Stimulated activated CD8-positive, alpha-beta memory T cell treated with anti-CD3 and anti-CD28 coated beads, Interleukin-12 subunit alpha, Interleukin-12 subunit beta, amount 100 ng/mL, for 1 hour (primary cell): Measurements from ENCODE around the gene CCNT1.
"Not testable (repeated sequence)": the region's sequence is repeated elsewhere in the genome, so short reads cannot be mapped to it uniquely, and the experiment has no call there.

Experiments
- DNase-seq: peaks from one replicate; pipeline ENCODE4 v3.0.0-alpha.2; 2020; ENCODE audit warnings: low read depth

CCNT1 gene

DNA sequence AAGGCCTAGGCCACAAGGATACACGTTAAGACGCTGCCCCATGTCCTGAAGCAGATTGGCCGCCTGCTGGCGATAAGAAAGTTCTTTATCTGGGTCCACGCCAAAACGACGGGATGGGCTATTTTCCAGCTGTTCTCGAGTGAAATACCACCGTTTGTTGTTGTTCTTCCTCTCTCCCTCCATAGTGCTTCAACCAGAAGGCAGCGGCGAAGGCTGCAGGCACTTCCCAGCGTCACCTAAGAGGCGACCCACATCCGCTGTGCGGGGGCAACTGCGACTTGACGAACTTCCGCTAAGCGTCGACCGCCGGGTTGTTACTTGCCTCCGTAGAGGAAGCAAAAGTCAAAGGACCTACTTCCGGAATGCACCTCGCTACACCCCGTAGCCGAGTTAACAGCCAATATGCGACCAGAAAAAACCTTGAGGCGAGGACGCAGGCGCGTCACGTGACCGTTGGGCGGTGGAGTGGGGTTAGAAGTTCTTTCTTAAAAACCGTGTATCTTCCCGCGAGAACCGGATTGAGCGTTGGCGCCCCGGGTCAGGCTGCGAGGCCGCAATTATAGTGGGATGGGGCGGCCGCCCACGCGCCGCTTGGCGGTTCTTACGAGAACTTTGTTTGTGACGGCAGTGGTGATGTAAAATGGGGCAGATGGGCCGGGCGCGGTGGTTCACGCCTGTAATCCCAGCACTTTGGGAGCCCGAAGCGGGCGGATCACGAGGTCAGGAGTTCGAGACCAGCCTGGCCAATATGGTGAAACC is at the start of gene CCNT1:
Gene CCNT1 (minus strand): TSS at position 215 of the 759 bp plus-strand sequence. CDS start 32 bp downstream, at position 183.
- peak; percentile 97 for DNase-seq

DNA sequence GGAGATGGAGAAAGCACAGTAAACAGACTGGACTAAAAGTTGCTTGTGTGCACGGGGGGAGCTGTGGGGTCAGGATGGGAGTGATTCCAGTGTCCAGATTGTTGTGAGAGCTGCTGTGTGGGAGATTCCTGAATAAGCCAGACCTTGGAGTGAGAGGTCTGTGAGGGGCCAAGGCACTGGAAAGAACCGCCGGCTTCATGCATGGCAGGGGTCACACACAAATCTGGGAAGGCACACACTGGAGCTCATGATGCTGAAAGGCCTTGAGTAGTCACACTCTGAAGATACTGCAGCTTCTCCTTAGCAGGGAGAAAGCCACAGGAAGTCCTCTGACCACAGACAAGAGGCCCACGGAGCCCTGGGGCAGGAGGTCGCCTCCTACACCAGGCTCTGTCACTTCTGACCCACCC is 49.3 kb upstream of the CCNT1 start:
- DNase-seq, result no peak

DNA sequence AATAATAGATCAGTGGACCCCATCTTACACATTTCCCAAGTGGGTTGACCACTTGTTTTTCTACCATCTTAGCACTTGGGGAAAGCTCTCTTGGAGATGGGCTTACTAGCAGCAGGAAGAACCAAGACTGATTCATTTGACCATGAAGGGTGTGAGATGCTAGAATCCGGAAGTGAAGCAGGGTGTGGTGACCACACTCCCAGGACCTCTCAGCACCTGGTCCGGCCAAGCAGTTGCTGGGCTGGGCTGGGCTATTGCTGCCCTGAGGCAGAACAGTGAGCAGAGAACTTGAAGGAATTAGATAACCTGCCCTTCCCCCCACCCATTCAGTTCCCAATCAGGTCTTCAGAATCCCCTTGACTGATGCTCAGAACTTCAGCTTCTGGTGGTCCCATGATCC is 48.0 kb upstream of the CCNT1 start:
- DNase-seq, result no peak

DNA sequence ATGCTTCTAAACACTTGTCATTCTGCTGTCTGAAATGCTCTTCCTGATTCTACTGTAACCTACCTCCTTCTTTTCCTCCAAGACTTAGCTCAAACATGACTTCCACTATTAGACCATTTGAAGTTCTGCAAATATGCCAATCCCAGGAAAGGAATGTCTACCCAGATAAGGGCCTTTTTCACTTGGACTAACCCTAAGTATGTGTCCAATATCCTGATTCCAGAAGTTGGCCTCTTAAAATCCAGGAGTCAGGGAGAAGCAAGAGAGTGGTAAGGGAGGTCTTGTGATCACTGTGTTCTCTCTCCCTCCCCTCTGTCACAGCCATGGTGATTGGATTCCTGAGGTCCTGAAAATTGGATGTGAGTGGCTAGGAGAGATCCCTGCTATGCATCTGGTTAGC is 42.2 kb upstream of the CCNT1 start:
- DNase-seq, result no peak

DNA sequence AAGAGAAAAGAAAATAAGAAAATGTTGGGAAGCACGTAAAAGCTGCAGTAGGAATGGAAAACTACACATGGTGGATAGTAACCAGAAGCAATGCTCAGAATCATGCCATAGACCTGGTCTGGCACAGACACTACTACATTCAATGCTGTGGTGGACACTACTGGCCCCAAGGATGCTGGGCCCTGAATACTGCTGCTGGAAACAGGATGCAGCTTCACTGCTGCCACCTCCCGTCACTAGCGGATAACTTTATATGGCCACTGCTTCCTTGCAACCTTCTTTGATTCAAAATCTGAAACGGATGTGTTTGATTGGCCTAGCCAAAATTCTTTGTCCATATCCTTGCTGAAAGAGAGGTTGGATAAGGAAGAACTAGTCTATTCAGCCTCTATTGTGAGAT is 41.7 kb upstream of the CCNT1 start:
- DNase-seq, result no peak

DNA sequence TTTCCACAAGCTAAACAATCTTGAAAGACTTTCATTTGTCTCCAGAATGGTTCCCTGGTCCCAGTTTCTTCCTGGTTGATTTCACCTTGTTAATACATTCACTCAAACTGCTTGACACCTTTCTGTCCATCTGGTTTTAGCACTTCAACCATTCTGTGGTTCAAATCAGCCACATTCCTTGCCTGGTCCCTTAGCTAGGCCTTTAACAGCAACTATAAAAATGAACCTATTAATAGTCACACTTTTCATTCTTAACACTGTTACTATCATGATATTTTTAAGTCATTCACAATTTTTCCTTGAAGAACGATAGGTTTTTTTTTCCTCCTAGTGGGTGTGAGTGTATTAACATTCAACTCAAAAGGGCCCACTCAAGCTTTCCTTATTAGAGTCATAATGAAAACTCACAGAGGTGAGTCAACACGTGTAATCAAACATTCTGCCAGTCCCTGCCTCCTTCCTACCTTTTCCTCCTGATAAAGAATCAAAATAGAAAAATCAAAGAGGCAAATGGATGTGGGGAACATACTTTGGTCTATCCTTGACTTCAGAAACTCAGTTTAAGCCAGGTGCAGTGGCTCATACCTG is 34.4 kb upstream of the CCNT1 start:
- DNase-seq, result no peak

DNA sequence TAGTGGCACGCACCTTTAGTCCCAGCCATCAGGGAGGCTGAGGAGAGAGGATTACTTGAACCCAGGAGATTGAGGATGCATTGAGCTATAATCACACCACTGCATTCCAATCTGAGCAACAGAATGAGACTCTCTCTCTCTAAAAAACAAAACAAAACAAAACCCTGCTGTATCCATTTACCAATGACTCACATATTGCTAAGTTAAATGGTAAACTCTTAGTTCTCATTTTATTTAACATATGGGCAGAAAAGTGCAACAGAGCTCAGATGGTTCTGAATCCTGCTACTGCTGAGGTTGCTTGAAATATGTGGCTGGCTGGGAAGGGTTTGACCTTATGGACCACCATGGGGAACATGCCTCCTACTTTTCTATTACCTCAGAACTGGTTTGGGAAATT is 33.7 kb upstream of the CCNT1 start:
- no peak for DNase-seq

DNA sequence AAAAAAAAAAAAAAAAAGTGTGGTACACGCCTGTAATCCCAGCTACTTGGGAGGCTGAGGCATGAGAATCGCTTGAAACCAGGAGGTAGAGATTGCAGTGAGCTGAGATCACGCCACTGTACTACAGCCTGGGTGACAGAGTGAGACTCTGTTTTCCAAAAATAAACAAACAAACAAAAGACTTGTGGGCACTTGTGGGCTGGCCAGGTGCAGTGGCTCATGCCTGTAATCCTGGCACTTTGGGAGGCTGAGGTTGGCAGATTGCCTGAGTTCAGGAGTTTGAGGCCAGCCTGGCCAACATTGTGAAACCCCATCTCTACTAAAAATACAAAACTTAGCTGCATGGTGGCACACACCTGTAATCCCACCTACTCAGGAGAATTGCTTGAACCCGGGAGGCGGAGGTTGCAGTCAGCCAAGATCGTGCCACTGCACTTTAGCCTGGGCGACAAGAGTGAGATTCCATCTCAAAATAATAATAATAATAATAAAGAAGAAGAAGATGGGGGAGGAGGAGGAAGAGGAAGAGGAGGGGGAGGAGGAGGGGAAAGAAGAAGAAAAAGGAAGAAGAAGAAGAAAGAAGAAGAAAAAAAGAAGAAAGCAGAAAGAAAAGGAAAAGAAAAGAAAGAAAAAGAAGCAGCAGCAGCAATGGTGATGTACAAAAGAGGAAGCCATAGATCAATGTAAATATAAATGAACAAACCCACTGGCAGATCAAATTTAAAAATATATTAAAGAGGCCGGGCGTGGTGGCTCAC is 27.9 kb upstream of the CCNT1 start:
- DNase-seq, result no peak

DNA sequence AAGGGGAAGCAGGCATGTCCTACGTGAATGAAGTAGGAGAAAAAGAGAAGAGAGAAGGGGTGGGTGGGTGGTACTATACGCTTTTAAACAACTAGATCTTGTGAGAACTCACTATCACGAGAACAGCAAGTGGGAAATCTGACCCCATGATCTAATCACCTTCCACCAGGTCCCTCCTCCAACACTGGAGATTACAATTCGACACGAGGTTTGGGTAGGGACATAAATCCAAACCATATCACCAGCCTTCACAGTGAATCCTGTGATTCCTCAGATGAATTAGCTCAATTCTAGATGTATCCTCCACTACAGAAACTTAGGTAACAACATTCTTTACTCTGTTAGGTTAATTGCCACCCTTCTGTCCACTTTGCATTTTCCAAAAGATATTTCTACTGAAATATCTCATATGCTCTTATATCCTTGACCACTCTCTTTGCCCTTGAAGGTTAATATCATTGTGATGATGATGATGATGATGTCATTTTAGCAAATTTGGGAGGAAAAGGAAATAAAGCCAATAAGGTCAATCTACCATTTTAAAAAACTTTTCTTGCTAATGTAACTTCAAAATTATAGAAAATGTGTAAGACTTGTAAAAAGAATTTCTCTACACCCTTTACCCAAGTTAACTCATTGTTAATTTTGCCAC is 23.2 kb upstream of the CCNT1 start:
- no peak for DNase-seq

DNA sequence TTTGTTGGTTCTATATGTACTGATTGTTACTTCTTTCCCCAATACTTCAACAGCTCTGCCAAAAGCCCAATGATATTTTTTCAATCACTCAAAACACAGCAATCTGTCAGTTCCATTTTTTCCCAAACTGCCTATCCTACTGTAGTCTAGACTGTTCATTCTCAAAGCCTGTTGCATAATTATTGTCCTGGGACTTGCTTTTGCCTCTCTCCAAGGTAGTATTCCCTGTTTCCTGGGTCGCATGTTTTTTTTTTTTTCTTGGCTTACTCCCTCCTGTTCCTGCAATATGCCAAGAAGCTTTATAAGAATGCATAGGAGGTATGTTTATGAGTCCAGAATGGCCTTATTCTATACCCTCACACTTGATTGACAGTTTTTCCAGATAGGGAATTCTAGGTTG is 19.9 kb upstream of the CCNT1 start:
- no peak for DNase-seq

DNA sequence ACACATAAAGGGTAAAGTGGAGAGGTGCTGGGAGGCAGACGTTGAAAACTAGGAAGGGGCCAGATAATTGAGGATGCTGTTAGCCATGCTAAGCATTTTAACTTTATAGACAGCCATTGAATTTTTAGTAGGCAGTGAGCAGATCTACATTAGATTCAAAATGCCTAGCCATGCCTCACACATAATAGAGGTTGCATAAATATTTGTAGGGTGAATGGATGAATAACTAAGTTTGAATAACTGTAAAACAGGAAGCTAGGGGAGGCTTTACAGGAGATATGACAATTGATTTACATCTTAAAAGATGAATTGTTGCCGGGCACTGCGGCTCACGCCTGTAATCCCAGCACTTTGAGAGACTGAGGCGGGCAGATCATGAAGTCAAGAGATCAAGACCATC is 12.3 kb upstream of the CCNT1 start:
- DNase-seq, result no peak

DNA sequence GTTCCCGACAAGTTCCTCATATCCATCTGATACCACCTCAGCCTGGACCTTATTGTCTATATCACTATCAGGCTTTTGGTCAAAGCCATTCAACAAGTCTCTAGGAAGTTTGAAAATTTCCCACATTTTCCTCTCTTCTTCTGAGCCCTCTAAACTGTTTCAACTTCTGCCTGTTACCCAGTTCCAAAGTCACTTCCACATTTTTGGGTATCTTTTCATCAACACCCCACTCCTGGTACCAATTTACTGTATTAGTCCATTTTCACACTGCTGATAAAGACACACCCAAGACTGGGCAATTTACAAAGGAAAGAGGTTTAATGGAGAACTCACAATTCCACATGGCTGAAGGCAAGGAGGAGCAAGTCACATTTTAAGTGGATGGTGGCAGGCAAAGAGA is 4.2 kb upstream of the CCNT1 start:
- DNase-seq, result not testable (repeated sequence)

DNA sequence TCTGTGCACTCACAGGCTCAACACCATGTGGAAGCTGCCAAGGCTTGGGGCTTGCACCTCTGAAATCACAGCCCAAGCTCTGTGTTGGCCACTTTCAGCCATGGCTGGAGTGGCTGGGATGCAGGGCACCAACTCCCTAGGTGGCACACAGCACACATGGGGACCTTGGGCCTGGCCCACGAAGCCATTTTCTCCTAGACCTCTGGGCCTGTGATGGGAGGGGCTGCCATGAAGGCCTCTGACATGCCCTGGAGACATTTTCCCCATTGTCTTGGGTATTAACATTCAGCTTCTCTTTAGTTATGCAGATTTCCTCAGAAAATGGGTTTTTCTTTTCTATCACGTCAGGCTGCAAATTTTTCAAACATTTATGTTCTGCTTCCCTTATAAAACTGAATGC is 3.7 kb upstream of the CCNT1 start:
- not testable (repeated sequence) for DNase-seq

DNA sequence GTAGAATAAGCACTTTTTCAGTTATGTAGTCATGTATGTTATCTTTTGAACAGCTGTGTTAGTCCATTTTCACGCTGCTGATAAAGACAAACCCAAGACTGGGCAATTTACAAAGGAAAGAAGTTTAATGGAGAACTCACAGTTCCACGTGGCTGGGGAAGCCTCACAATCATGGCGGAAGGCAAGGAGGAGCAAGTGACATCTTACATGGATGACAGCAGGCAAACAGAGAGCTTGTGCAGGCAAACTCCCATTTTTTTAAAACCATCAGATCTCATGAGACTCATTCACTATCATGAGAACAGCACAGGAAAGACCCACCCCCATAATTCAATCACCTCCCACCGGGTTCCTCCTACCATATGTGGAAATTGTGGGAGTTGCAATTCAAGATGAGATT is 2.5 kb upstream of the CCNT1 start:
- not testable (repeated sequence) for DNase-seq

DNA sequence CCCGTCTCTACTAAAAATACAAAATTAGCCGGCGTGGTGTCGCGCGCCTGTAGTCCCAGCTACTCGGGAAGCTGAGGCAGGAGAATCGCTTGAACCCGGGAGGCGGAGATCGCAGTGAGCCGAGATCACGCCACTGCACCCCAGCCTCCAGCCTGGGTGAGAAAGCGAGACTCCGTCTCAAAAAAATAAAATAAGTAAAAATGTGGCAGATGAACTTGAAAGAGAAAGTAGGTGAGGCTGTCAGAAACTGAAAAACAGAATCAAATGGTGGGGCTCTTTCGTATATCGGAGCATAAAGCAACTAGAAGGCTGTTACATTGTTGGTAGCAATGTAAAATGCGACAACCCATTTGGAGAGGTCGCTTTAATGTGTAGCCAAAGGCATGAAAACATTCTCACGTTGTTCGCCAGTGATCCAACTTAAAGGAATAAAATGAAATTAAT is 767 bp upstream of the CCNT1 start:
- DNase-seq, result no peak

DNA sequence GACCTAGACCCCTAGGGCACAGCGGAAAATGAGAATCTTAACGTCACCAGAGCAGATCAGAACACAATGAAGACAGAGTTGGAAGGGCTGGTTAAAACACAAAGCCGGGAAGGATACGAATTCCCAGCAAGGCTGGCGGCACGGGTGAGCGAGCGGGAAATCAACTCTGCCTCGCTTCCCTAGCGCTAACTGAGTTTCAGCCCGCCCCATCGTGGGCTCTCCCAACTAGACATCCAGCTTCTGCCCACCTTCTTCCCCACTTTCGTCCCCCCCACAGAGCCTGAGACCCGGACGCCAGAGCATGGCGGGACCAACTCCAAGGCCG is 377 bp downstream of the CCNT1 start:
- DNase-seq, result no peak

DNA sequence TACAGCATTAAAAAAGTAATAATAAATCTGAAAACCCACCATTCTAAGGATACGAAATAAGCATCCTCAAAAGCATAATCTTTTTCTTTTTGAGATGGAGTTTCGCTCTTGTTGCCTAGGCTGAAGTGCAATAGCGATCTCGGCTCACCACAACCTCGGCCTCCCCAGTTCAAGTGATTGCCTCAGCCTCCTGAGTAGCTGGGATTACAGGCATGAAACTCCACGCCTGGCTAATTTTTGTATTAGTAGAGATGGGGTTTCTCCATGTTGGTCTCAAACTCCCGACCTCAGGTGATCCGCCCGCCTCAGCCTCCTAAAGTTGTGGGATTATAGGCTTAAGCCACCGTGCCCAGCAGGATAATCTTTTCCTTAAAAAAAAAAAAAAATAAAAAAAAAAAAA is 4.3 kb downstream of the CCNT1 start:
- DNase-seq, result no peak

DNA sequence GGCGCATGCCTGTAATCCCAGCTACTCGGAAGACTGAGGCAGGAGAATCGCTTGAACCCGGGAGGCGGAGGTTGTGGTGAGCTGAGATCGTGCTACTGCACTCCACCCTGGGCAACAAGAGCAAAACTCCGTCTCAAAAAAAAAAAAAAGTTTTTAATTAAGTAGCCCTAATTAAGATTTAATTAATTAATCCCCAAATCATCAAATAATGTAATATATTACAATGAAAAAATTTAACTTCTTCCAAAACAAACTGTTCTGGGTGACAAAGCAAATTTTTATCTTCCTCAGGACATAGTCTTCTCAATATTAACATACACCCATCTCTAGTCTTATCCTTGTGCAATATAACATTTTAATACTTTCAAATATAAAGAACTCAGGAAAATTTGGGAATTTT is 17.7 kb downstream of the CCNT1 start:
- DNase-seq, result not testable (repeated sequence)

DNA sequence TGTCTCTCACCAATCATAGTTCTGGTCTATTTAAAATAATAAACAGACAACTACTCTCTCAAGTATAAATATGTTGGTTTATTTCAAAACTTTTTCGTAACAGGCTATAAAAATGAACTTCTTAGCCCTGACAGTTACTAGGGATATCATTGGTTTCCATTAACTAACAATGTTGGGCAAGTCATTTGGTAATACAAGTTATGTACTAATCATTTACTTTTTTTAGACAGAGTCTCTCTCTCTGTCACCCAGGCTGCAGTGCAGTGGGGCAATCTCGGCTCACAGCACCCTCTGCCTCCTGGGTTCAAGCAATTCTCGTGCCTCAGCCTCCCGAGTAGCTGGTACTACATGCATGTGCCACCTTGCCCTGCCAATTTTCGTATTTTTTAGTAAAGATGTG is 19.9 kb downstream of the CCNT1 start:
- no peak for DNase-seq

DNA sequence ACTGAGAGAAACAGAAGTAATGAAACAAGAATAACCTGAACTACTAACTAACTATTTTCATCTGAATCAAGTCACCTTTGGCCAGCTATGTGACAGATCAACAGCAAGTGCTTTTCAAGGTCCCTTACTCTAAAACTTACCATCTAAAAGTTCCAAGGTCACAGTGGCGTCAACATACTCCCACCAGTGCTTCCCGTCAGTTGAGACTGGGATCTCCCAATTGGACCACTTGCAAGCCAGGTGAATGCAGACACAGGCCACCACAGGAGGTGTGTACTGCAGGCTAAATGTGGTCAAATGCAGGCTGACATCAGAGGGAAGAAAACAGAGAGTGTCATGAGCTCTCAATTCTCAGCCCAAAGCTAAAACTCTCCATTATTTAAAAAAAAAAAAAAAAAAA is 20.6 kb downstream of the CCNT1 start:
- no peak for DNase-seq

DNA sequence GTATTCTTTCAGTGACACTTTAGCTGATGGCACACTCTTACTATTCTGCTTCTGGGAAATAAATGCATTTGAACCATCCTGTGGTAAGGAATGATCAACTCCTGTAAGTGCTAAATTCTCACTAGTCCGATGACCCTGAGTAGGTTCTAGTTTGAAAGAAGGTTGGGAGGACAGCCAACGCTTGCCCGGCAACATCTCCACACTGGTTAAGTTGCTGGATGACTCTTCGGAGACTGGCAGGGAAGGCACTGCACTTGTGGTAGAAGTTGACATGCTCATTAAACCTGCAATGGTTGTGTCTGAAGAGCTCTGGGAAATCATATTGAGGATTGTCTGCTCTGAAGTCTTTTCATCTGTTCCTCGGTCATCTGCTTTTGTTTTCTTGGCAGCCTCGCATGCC is 22.5 kb downstream of the CCNT1 start:
- no peak for DNase-seq

DNA sequence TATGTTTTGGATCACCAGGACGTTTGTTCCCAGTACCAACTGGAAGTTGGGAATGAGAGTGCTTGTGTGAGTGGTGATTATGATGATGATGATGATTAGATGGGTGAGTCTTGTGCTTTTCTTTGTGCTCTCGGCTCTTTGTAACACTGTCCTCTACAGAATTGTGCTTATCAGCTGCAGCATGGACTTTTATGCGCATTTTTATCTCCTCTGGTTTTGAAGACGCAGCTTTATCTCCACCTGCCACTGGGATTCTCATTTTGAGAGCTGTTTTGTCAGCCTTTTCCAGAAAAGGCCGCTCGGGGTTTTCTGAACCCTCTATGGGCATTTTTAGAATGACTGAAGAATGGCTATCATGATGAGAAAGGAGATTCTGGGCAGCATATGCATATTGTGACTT is 22.9 kb downstream of the CCNT1 start:
- DNase-seq, result no peak
